Measurements from ENCODE around the gene ASB3.

DNA sequence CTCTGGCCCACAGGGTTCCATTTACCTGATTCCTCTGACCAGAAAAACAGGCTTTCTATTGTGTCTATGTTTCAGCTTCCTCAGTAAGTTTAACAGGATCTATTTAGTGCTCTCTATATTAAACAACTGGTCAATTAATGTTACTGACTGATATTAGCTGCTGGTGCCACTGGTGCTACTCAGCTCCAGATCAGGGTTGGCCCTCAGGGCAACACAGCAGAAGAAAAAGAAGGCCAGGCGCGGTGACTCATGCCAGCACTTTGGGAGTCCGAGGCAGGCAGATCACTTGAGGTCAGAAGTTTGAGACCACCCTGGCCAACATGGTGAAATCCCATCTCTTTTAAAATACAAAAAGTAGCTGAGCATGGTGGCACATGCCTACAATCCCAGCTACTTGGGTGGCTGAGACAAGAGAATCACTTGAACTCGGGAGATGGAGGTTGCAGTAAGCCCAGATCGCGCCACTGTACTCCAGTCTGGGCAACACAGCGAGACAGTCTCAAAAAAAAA is 75.4 kb downstream of the ASB3 start:
- TF ChIP-seq, protein P1, sequence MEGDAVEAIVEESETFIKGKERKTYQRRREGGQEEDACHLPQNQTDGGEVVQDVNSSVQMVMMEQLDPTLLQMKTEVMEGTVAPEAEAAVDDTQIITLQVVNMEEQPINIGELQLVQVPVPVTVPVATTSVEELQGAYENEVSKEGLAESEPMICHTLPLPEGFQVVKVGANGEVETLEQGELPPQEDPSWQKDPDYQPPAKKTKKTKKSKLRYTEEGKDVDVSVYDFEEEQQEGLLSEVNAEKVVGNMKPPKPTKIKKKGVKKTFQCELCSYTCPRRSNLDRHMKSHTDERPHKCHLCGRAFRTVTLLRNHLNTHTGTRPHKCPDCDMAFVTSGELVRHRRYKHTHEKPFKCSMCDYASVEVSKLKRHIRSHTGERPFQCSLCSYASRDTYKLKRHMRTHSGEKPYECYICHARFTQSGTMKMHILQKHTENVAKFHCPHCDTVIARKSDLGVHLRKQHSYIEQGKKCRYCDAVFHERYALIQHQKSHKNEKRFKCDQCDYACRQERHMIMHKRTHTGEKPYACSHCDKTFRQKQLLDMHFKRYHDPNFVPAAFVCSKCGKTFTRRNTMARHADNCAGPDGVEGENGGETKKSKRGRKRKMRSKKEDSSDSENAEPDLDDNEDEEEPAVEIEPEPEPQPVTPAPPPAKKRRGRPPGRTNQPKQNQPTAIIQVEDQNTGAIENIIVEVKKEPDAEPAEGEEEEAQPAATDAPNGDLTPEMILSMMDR (IDR thresholded peaks at IDR 0.05; ENCODE audit: low read depth, low read length, poor library complexity, severe bottlenecking), result no peak
- no peak for TF ChIP-seq EZH2phosphoT487 (IDR thresholded peaks at IDR 0.05; ENCODE audit: borderline replicate concordance, low read length)
